Thyroid gland (tissue), 4 donors: Measurements from ENCODE around the gene CDH10.

Experiments
- POLR2A ChIP-seq, 2 donors: fragments of 450-650 bp; IDR thresholded peaks; one replicate each; pipeline ENCODE4 v1.6.1; 2017; ENCODE audit warnings: antibody characterized with exemption in 2 of 2, mild to moderate bottlenecking in 2 of 2, moderate library complexity in 1 of 2
- TF ChIP-seq, protein P1 (sequence below), 6 experiments: fragments of 200-600 bp in 3 of 6; fragments of 450-650 bp in 3 of 6; sonication (generic) in 3 of 6; IDR thresholded peaks; one replicate each; pipeline ENCODE4 v1.5.1; 2016 to 2019; ENCODE audit warnings: antibody characterized with exemption in 6 of 6, mild to moderate bottlenecking in 2 of 6, inconsistent platforms in 1 of 6, moderate library complexity in 1 of 6

DNA sequence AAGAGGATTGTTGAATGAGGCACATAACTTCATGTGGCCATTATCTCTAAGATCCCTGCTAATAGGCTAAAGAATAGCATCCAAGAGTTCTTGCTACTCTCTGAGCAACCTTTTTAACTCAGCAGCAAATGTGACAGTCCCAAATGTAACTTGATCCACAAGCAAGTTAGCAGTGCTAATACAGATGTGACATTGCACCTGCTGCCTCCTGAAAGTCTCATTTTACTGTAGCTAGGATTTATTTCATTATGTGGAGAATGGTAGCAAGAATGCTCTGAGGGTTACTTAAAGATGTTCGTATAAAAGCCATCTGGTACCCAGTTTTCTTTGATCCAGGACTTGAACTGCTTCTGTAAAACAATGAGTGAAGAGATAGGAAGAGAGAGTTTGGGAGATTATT lies 45.8 kb downstream of the CDH10 start:
- TF ChIP-seq, protein P1, sequence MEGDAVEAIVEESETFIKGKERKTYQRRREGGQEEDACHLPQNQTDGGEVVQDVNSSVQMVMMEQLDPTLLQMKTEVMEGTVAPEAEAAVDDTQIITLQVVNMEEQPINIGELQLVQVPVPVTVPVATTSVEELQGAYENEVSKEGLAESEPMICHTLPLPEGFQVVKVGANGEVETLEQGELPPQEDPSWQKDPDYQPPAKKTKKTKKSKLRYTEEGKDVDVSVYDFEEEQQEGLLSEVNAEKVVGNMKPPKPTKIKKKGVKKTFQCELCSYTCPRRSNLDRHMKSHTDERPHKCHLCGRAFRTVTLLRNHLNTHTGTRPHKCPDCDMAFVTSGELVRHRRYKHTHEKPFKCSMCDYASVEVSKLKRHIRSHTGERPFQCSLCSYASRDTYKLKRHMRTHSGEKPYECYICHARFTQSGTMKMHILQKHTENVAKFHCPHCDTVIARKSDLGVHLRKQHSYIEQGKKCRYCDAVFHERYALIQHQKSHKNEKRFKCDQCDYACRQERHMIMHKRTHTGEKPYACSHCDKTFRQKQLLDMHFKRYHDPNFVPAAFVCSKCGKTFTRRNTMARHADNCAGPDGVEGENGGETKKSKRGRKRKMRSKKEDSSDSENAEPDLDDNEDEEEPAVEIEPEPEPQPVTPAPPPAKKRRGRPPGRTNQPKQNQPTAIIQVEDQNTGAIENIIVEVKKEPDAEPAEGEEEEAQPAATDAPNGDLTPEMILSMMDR (IDR thresholded peaks at IDR 0.05), result no peak
- TF ChIP-seq POLR2A (IDR thresholded peaks at IDR 0.05), result no peak
